ENCODE results near the gene CDK14.

The CDK14 gene

GRCh38 chr7:91088691-91089090 lies 492.6 kb downstream of the CDK14 start:
- no peak overlapping the region for H2AFZ ChIP-seq (ENCODE audit: low read length)
- H3K36me3 ChIP-seq (replicated peaks; ENCODE audit: insufficient read depth, low read length), result 0 out of 2 replicates have a peak, but pooled peaks cover 3% of the 10 kb centered on the region
- H3K79me2 ChIP-seq (ENCODE audit: low read length), result no peaks in the 10 kb centered on the region
- no peaks in the 10 kb centered on the region for H3F3A ChIP-seq (ENCODE audit: insufficient read depth, low read length)
- TF ChIP-seq EZH2phosphoT487 (IDR thresholded peaks at IDR 0.05; ENCODE audit: low read length), result no peak
- no peak for TF ChIP-seq CTCF (IDR thresholded peaks at IDR 0.05; ENCODE audit: low read length)
- TF ChIP-seq EZH2 (optimal IDR thresholded peaks at IDR 0.05; ENCODE audit: low read depth, low read length), result no peak
- no peaks in the 10 kb centered on the region for H3K9me3 ChIP-seq (replicated peaks; ENCODE audit: insufficient read depth, low read length)
- no peaks in the 10 kb centered on the region for H3K27me3 ChIP-seq (replicated peaks; ENCODE audit: insufficient read depth, low read length)
- H3K9ac ChIP-seq (ENCODE audit: low read length), result no peak overlapping the region
- no peaks in the 10 kb centered on the region for H3K4me1 ChIP-seq (ENCODE audit: low read length)
- H4K20me1 ChIP-seq (ENCODE audit: insufficient read depth, low read length), result no peaks in the 10 kb centered on the region
- no peaks in the 10 kb centered on the region for H3K9me2 ChIP-seq (replicated peaks; ENCODE audit: insufficient read depth, low read length)
- no peak overlapping the region for H3K4me2 ChIP-seq (ENCODE audit: low read depth, low read length)
- H3K4me3 ChIP-seq (ENCODE audit: low read length), result no peak overlapping the region
- no peak for DNase-seq
- no peak overlapping the region for H3K27ac ChIP-seq (ENCODE audit: low read length)

DNA sequence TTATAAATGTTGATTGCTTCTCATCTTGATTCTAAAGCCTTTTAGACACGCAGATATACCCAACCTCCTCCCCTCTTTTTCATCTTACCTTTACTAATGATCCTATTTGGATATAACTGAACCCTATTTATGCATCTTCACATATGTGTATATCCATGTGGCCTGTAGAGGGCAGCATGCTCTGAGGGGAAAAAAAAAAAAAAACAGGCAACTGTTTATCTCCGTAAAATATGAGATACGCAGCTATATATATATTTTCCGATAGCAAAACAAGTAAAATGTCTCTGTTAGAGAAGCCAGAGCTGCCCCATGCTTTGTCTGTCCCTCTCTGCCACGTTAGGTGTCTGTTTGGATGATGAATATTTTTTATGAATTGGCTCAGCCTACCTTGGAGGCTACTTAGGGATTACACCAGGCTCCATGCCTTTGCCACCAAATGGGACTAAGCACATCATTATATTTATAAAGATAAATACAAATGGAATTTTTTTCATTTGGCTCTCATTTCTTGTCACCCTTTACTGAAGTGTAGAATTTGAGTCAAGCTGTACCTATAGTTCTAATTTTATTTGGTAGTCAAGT lies 493.4 kb downstream of the CDK14 start:
- Histone ChIP-seq H2AFZ (ENCODE audit: low read length) (no peak overlapping the region), H3K9me3 (replicated peaks; ENCODE audit: insufficient read depth, low read length) (no peaks in the 10 kb centered on the region), H3K27ac (ENCODE audit: low read length) (no peak overlapping the region), H3K4me2 (ENCODE audit: low read depth, low read length) (no peak overlapping the region), H3K79me2 (ENCODE audit: low read length) (no peaks in the 10 kb centered on the region), H4K20me1 (ENCODE audit: insufficient read depth, low read length) (no peaks in the 10 kb centered on the region), H3K4me1 (ENCODE audit: low read length) (no peaks in the 10 kb centered on the region), H3K27me3 (replicated peaks; ENCODE audit: insufficient read depth, low read length) (no peaks in the 10 kb centered on the region), H3K9ac (ENCODE audit: low read length) (no peak overlapping the region), H3F3A (ENCODE audit: insufficient read depth, low read length) (no peaks in the 10 kb centered on the region), H3K36me3 (replicated peaks; ENCODE audit: insufficient read depth, low read length) (no peaks in the 10 kb centered on the region), H3K4me3 (ENCODE audit: low read length) (no peak overlapping the region), H3K9me2 (replicated peaks; ENCODE audit: insufficient read depth, low read length) (no peaks in the 10 kb centered on the region)
- TF ChIP-seq EZH2phosphoT487 (IDR thresholded peaks at IDR 0.05; ENCODE audit: low read length) (no peak), EZH2 (optimal IDR thresholded peaks at IDR 0.05; ENCODE audit: low read depth, low read length) (no peak), CTCF (IDR thresholded peaks at IDR 0.05; ENCODE audit: low read length) (peak; percentile 71)
- peak; percentile 13 for DNase-seq

GRCh38 chr7:91090684-91091083 lies 494.6 kb downstream of the CDK14 start:
- no peaks in the 10 kb centered on the region for H3K27me3 ChIP-seq (replicated peaks; ENCODE audit: insufficient read depth, low read length)
- H4K20me1 ChIP-seq (ENCODE audit: insufficient read depth, low read length), result no peaks in the 10 kb centered on the region
- no peak for DNase-seq
- H3K27ac ChIP-seq (ENCODE audit: low read length), result no peak overlapping the region
- H3K9me2 ChIP-seq (replicated peaks; ENCODE audit: insufficient read depth, low read length), result no peaks in the 10 kb centered on the region
- no peak overlapping the region for H3K9ac ChIP-seq (ENCODE audit: low read length)
- H3K36me3 ChIP-seq (replicated peaks; ENCODE audit: insufficient read depth, low read length), result no peaks in the 10 kb centered on the region
- no peak overlapping the region for H3K4me2 ChIP-seq (ENCODE audit: low read depth, low read length)
- no peaks in the 10 kb centered on the region for H3K4me1 ChIP-seq (ENCODE audit: low read length)
- H3K79me2 ChIP-seq (ENCODE audit: low read length), result no peaks in the 10 kb centered on the region
- H2AFZ ChIP-seq (ENCODE audit: low read length), result no peak overlapping the region
- H3K4me3 ChIP-seq (ENCODE audit: low read length), result no peak overlapping the region
- no peaks in the 10 kb centered on the region for H3F3A ChIP-seq (ENCODE audit: insufficient read depth, low read length)
- no peaks in the 10 kb centered on the region for H3K9me3 ChIP-seq (replicated peaks; ENCODE audit: insufficient read depth, low read length)
- TF ChIP-seq EZH2phosphoT487 (IDR thresholded peaks at IDR 0.05; ENCODE audit: low read length) (no peak), CTCF (IDR thresholded peaks at IDR 0.05; ENCODE audit: low read length) (no peak), EZH2 (optimal IDR thresholded peaks at IDR 0.05; ENCODE audit: low read depth, low read length) (no peak)
